Dedifferentiated amniotic fluid mesenchymal stem cell (primary cell): Measurements from ENCODE around the gene DDIT3.
A peak's percentile ranks its signal among the peaks of the same experiment; 100 is the strongest.
"Not testable (repeated sequence)": the region's sequence is repeated elsewhere in the genome, so short reads cannot be mapped to it uniquely, and the experiment has no call there.

Experiments
- DNase-seq: peaks from one replicate; pipeline ENCODE4 v3.0.0-alpha.2; 2016; ENCODE audit errors: extremely low spot score

Gene DDIT3, protein sequence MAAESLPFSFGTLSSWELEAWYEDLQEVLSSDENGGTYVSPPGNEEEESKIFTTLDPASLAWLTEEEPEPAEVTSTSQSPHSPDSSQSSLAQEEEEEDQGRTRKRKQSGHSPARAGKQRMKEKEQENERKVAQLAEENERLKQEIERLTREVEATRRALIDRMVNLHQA

GRCh38 chr12:57520053-57520818 is at the start of gene DDIT3:
DDIT3 (minus strand) TSS chr12:57520514; CDS start chr12:57517406, 3,108 bp downstream.
- peak; percentile 99 for DNase-seq

- DNase-seq: no peak
Measured at GRCh38 chr12:57569858-57570257, 49.5 kb upstream of the DDIT3 start.

DNA sequence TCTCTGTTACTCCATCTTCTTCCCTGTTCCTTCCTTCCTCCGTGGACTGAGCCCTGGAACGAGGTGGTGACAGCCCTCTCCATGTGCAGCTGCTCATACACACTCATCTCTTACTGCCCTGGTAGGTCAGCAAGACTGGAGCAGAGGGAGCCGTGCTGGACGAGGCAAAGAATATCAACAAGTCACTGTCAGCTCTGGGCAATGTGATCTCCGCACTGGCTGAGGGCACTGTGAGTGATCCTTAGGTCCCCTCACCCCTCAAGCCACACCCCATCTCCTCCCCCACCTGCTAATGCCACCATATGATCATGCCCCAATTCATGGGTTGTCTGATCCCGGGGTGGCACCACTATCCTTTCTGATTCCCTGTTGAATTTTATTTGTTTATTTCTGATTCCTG is 48.5 kb upstream of the DDIT3 start:
- DNase-seq: no peak

GRCh38 chr12:57564178-57564740 is 43.9 kb upstream of the DDIT3 start:
- DNase-seq: no peak

DNA sequence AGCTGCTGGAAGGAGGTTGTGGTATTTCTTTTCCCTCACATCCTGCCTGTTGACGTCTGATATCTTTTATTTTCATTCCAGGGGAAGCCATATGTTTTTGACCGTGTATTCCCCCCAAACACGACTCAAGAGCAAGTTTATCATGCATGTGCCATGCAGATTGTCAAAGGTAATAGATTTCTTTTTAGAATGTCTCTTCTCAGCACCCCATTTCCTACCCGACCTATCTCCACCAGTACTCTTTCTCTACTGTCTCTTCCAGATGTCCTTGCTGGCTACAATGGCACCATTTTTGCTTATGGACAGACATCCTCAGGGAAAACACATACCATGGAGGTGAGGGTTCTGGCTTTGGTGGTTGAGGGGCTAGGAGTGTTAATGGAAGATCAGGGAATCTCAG is 43.0 kb upstream of the DDIT3 start:
- no peak for DNase-seq

DNA sequence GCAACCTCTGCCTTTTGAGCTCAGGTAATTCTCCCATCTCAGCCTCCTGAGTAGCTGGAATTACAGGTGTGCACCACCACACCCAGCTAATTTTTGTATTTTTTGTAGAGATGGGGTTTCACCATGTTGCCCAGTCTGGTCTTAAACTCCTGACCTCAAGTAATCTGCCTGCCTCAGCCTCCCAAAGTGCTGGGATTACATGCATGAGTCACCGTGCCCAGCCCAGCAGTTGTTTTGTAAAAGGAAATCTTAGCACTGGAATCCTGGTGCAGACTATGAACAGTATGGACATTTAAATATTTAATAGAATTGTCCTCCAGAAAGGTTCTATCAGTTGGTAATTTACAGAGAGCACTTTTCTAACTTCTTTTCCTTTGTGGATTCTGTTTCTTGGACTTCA is 40.8 kb upstream of the DDIT3 start:
- DNase-seq: not testable (repeated sequence)

DNA sequence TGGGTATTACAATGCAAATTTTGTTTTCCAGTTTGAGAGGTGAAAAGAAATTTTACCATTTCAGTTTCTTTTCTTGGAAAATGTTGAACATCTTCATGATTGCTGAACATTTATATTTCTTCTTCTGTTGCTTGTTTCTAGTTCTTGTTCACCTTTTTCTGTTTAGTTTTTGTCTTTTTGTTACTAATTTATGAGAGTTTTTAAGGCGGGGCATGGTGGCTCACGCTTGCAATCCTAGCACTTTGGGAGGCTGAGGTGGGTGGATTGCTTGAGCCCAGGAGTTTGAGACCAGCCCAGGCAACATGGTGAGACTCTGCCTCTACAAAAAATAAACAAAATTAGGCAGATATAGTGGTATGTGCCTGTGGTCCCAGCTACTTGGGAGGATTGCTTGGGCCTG is 40.2 kb upstream of the DDIT3 start:
- no peak for DNase-seq

DNA sequence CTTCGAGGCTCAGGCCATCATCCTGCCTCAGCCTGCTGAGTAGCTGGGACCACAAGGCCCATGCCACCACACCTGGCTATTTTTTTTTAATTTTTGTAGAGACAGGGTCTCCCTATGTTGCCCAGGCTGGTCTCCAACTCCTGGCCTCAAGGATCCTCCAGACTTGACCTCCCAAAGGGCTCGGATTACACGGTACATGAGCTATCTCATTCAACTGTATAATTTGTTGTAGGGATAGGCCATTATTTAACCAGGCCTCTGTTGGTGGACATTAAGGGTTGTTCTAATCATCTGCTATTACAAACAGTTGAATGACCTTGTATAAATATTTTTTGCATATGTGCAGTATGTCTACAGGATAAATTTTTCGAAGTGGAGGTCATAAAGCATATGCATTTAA is 38.5 kb upstream of the DDIT3 start:
- no peak for DNase-seq

GRCh38 chr12:57554897-57555296 is 34.6 kb upstream of the DDIT3 start:
- no peak for DNase-seq

- no peak for DNase-seq
Measured at GRCh38 chr12:57554453-57554852, 34.1 kb upstream of the DDIT3 start.

DNA sequence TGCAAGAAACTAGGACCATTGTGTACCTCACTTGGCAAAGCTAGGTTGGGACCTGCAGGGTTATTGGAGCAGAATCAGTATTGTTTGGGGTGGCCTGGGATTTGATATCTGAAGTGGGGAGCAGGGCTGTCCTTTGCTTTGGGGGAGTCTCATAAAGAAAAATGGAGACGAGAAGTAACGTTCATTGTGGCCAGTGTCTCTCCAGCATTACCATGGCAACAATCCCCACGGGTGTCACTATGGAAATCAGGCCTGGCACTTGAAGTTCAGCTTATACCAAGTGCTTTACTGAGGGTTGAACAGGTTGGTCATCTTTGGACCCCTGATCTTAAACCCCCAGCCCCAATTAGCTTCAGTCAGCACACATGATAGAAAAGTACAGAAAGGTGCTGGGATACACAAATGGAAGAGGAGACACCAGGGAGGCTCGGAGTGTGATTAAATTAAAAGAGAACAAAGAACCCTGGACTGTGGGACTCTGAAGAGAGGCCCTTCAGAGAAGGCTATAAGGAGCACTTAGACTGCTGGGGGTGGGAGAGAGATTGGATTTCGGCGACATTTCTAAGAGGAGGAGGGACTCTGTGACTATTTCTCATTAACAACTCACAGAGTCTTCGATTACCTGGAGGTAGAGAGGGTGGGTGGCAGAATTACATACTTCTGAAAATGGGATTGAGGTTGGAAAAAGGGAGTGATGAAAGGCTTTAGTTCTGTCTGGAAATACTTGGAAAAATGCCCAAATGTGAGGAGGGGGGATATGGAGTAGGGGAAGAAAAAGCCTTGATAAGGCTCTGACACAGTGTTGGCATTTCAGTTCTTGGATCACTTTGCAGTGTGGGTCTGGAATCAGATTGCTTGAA is 33.3 kb upstream of the DDIT3 start:
- no peak for DNase-seq

DNA sequence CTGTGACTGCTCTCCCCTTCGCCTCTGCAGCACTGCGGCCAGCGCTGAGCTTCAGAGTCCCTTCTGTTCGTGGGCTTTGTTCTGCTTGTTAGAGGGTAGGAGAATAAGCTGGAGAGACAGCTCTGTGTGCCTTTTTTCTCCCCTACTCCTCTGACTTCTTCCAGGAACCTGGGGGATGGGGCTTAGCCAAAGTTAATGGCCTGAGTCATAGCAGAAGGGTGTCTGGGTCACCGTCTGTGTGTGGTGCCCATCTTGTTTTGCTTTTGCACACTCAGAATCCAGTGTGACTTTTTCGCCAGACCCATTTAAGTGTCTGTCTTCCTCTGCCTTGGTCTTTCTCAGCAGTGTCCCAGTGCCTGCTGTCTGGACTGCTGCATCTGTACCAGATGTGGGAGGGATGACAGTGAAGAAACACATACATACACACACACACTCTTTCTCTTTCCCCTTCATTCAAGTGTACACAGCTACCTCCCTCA is 32.6 kb upstream of the DDIT3 start:
- no peak for DNase-seq

- DNase-seq: no peak
Measured at GRCh38 chr12:57552306-57552651, 32.0 kb upstream of the DDIT3 start.

- DNase-seq: no peak
Measured at GRCh38 chr12:57551637-57552305, 31.5 kb upstream of the DDIT3 start.

GRCh38 chr12:57550641-57551549 is 30.6 kb upstream of the DDIT3 start:
- no peak for DNase-seq

GRCh38 chr12:57549909-57550640 is 29.8 kb upstream of the DDIT3 start, which contains the start of gene KIF5A:
KIF5A (plus strand) TSS chr12:57550044; CDS start chr12:57550272, 228 bp downstream.
- no peak for DNase-seq

DNA sequence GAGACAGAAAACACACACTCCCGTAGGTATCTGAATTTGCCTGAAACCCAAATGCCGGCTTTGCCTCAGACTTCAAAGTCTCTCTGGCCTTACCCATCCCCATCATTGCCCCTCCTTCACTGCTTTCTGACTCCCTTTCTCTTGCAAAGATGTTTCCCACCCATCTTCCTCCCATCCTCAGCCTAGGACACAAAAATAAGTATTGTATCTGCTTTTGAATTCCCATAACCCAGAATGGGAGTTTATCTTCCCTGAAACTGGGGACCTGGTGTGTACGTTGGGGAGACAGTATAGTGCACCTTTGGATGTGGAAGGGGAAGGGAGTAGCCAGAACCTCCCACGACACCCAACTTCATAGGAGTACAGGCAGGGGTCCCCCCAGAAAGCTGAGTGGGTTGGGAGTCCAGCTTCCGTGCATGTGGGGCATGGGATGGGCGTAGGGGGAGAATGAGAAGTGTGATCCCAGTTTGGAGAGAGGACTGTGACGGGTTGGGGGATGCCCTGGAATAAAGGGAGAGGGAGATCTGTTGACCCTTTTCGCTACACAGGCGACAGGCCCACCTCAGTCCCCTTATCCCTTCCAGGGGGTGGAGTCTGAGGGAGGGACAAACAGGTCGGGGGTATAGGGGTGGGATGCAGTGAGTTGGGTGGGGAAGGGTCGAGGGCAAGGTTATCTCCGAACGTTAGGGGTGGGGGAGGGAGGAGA is 29.0 kb upstream of the DDIT3 start:
- no peak for DNase-seq

GRCh38 chr12:57548488-57548887 is 28.2 kb upstream of the DDIT3 start:
- no peak for DNase-seq

DNA sequence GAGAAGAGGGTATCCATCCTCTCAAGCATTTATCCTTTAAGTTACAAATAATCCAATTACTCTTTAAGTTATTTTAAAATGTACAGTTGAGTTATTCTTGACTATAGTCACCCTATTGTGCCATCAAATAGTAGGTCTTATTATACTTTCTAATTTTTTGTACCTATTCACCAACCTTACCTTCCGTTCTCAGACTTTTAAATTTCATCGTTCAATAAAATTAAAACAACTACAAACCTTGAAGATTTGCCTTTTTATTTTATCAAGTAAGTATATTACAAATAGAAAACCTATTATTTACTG is 27.6 kb upstream of the DDIT3 start:
- no peak for DNase-seq
